DOHH2 (cell line): ENCODE measurements around the gene CYP2W1.

Experiments
- H3F3A ChIP-seq: fragments of 200-600 bp; sonication (generic), shearing (Covaris generic); 2 replicates; pipeline ENCODE4 v1.6.0; 2016; ENCODE audit warnings: antibody characterized with exemption, mild to moderate bottlenecking; ENCODE audit not compliant: control insufficient read depth, insufficient read depth
- H3K27ac ChIP-seq: fragments of 200-600 bp; sonication (generic); 2 replicates; pipeline ENCODE4 v1.5.1; 2014; ENCODE audit warnings: low read depth, mild to moderate bottlenecking, low read length, moderate library complexity
- H3K27me3 ChIP-seq: fragments of 200-600 bp; sonication (generic); 2 replicates; pipeline ENCODE4 v1.6.1; 2014; ENCODE audit warnings: mild to moderate bottlenecking, low read length, mixed read lengths; ENCODE audit not compliant: control insufficient read depth
- H3K36me3 ChIP-seq: fragments of 200-600 bp; sonication (generic); 2 replicates; pipeline ENCODE4 v1.6.1; 2014; ENCODE audit warnings: mild to moderate bottlenecking, low read length, moderate library complexity, mixed read lengths; ENCODE audit not compliant: control insufficient read depth
- H3K4me1 ChIP-seq: fragments of 200-600 bp; sonication (generic); 2 replicates; pipeline ENCODE4 v1.6.1; 2014; ENCODE audit warnings: mild to moderate bottlenecking, low read length, mixed read lengths; ENCODE audit not compliant: control insufficient read depth
- H3K4me2 ChIP-seq: fragments of 200-600 bp; sonication (generic); 2 replicates; pipeline ENCODE4 v1.6.0; 2014; ENCODE audit warnings: mild to moderate bottlenecking, low read length, moderate library complexity
- H3K4me3 ChIP-seq: fragments of 200-600 bp; sonication (generic); 2 replicates; pipeline ENCODE4 v1.5.1; 2014; ENCODE audit warnings: mild to moderate bottlenecking, low read length, mixed read lengths
- H3K79me2 ChIP-seq: fragments of 200-600 bp; sonication (generic); 2 replicates; pipeline ENCODE4 v1.6.1; 2014; ENCODE audit warnings: mild to moderate bottlenecking, low read length, mixed read lengths; ENCODE audit not compliant: control insufficient read depth
- H3K9me2 ChIP-seq: fragments of 200-600 bp; sonication (generic); replicated peaks from 2 replicates; pipeline ENCODE4 v1.6.1; 2014; ENCODE audit warnings: mild to moderate bottlenecking, low read length, mixed read lengths; ENCODE audit not compliant: control insufficient read depth
- H3K9me3 ChIP-seq: fragments of 200-600 bp; sonication (generic); 2 replicates; pipeline ENCODE4 v1.6.1; 2014; ENCODE audit warnings: antibody characterized with exemption, low read length, mixed read lengths; ENCODE audit not compliant: control insufficient read depth, insufficient read depth
- H4K20me1 ChIP-seq: fragments of 200-600 bp; sonication (generic); 2 replicates; pipeline ENCODE4 v1.6.0; 2014; ENCODE audit warnings: low read depth, mild to moderate bottlenecking, antibody characterized with exemption, low read length, moderate library complexity; ENCODE audit not compliant: control insufficient read depth, insufficient read depth
- EZH2phosphoT487 ChIP-seq: fragments of 200-600 bp; sonication (generic); IDR thresholded peaks from 2 replicates; pipeline ENCODE4 v1.6.1; 2017; ENCODE audit warnings: borderline replicate concordance, mild to moderate bottlenecking, antibody characterized with exemption, low read length, moderate library complexity, mixed read lengths
- TF ChIP-seq, protein P1 (sequence below): fragments of 200-600 bp; sonication (generic); IDR thresholded peaks from one replicate; pipeline ENCODE4 v1.5.1; 2014; ENCODE audit warnings: antibody characterized with exemption, mild to moderate bottlenecking, low read depth, low read length; ENCODE audit not compliant: poor library complexity, severe bottlenecking

Gene CYP2W1

GRCh38 chr7:964401-965231 lies 18.4 kb upstream of the CYP2W1 start:
- peaks cover 4% of the 10 kb centered on the region; the same call in 1 of the 2 replicates for H4K20me1 ChIP-seq
- peaks cover 54% of the 10 kb centered on the region for H3K4me1 ChIP-seq
- TF ChIP-seq, protein P1, sequence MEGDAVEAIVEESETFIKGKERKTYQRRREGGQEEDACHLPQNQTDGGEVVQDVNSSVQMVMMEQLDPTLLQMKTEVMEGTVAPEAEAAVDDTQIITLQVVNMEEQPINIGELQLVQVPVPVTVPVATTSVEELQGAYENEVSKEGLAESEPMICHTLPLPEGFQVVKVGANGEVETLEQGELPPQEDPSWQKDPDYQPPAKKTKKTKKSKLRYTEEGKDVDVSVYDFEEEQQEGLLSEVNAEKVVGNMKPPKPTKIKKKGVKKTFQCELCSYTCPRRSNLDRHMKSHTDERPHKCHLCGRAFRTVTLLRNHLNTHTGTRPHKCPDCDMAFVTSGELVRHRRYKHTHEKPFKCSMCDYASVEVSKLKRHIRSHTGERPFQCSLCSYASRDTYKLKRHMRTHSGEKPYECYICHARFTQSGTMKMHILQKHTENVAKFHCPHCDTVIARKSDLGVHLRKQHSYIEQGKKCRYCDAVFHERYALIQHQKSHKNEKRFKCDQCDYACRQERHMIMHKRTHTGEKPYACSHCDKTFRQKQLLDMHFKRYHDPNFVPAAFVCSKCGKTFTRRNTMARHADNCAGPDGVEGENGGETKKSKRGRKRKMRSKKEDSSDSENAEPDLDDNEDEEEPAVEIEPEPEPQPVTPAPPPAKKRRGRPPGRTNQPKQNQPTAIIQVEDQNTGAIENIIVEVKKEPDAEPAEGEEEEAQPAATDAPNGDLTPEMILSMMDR, result no peak
- no peak for TF ChIP-seq EZH2phosphoT487
- no peaks in the 10 kb centered on the region for H3K9me2 ChIP-seq
- peak overlapping the region; percentile 71 for H3K4me2 ChIP-seq
- H3K27ac ChIP-seq, result peak overlapping the region; percentile 77
- H3F3A ChIP-seq, result peaks cover 43% of the 10 kb centered on the region
- H3K27me3 ChIP-seq, result no peaks in the 10 kb centered on the region
- H3K36me3 ChIP-seq, result peaks cover 43% of the 10 kb centered on the region
- H3K79me2 ChIP-seq, result peaks cover 20% of the 10 kb centered on the region
- H3K9me3 ChIP-seq, result no peaks in the 10 kb centered on the region
- H3K4me3 ChIP-seq, result peak overlapping the region; percentile 59

- Histone ChIP-seq H4K20me1 (peaks cover 13% of the 10 kb centered on the region; the same call in 1 of the 2 replicates), H3K36me3 (peaks cover 60% of the 10 kb centered on the region), H3K27ac (peak overlapping the region; percentile 77), H3K79me2 (peaks cover 39% of the 10 kb centered on the region), H3K4me1 (peaks cover 72% of the 10 kb centered on the region), H3K9me3 (no peaks in the 10 kb centered on the region), H3K4me3 (peak overlapping the region; percentile 59; the same call in 1 of the 2 replicates), H3K9me2 (no peaks in the 10 kb centered on the region), H3F3A (peaks cover 44% of the 10 kb centered on the region), H3K4me2 (peak overlapping the region; percentile 71), H3K27me3 (no peaks in the 10 kb centered on the region)
- TF ChIP-seq EZH2phosphoT487, result no peak
- TF ChIP-seq, protein P1, result no peak
These were observed 16.5 kb upstream of the CYP2W1 start for GRCh38 chr7:966291-967069.

GRCh38 chr7:967361-968082 lies 15.5 kb upstream of the CYP2W1 start:
- H4K20me1 ChIP-seq, result peaks cover 17% of the 10 kb centered on the region; the same call in 1 of the 2 replicates
- H3K4me2 ChIP-seq, result 0 out of 2 replicates have a peak overlapping the region, but pooled peaks have one; percentile 71
- no peaks in the 10 kb centered on the region for H3K9me3 ChIP-seq
- peaks cover 49% of the 10 kb centered on the region for H3K79me2 ChIP-seq
- no peaks in the 10 kb centered on the region for H3K9me2 ChIP-seq
- H3K4me1 ChIP-seq, result peaks cover 79% of the 10 kb centered on the region
- peaks cover 44% of the 10 kb centered on the region for H3F3A ChIP-seq
- TF ChIP-seq EZH2phosphoT487, result no peak
- TF ChIP-seq, protein P1, result no peak
- H3K27me3 ChIP-seq, result no peaks in the 10 kb centered on the region
- no peak overlapping the region for H3K4me3 ChIP-seq
- peak overlapping the region; percentile 77; the same call in 1 of the 2 replicates for H3K27ac ChIP-seq
- H3K36me3 ChIP-seq, result peaks cover 69% of the 10 kb centered on the region
